Panc1 (cell line): ENCODE measurements around the gene CREBBP. TPM values are rescaled to one million over a fixed set of nuclear protein-coding genes. Genes with fewer than 3 reads are reported as not detected.
A peak's percentile ranks its signal among the peaks of the same experiment; 100 is the strongest.

Experiments
- ATAC-seq: fragments of 200-7000 bp; cut with Tn5 transposase; 2 replicates; pipeline ENCODE4 v1.9.1; 2020; ENCODE audit warnings: mild to moderate bottlenecking, moderate library complexity
- BruUV-seq: library from RNA; stranded (reverse); fragments of 400-500 nt; replicated peaks from 2 replicates; lab custom pipeline; 2021; lab: Mats Ljungman, UMichigan
- CTCF ChIA-PET: fragments of 300-600 bp; sonication (Branson Sonifier 250); formaldehyde crosslinking; loops from one replicate; lab custom pipeline; 2022; ENCODE audit warnings: antibody characterized with exemption; lab: Charles Lee
- POLR2A ChIA-PET: fragments of 300-600 bp; sonication (Branson Sonifier 250); formaldehyde crosslinking; loops from one replicate; lab custom pipeline; 2022; ENCODE audit warnings: antibody characterized with exemption; lab: Charles Lee
- DNase-seq: peaks from one replicate; pipeline ENCODE4 v3.0.0-alpha.2; 2010; ENCODE audit warnings: low read depth, low spot score
- H3K27ac ChIP-seq: 2 replicates; pipeline ENCODE4 v1.5.1; 2011; ENCODE audit warnings: mild to moderate bottlenecking, low read length, inconsistent platforms
- H3K27me3 ChIP-seq: fragments of 200-500 bp; sonication (Bioruptor generic); 2 replicates; pipeline ENCODE4 v1.6.0; 2014; ENCODE audit warnings: low read length, inconsistent platforms; ENCODE audit not compliant: control insufficient read depth, insufficient read depth
- H3K36me3 ChIP-seq: fragments of 200-500 bp; sonication (Bioruptor generic); 2 replicates; pipeline ENCODE4 v1.5.1; 2014; ENCODE audit warnings: inconsistent platforms, mild to moderate bottlenecking, low read length, moderate library complexity; ENCODE audit not compliant: control insufficient read depth, insufficient read depth
- H3K4me1 ChIP-seq: 2 replicates; pipeline ENCODE4 v1.5.1; 2011; ENCODE audit warnings: inconsistent platforms, mild to moderate bottlenecking, low read length, moderate library complexity; ENCODE audit not compliant: control insufficient read depth, insufficient read depth
- H3K4me3 ChIP-seq, 2 experiments: 2 replicates each; pipeline ENCODE4 v1.5.1; 2011 to 2012; ENCODE audit warnings: low read depth in 2 of 2, low read length in 2 of 2, mild to moderate bottlenecking in 2 of 2, inconsistent platforms in 1 of 2, moderate library complexity in 1 of 2
- H3K9me3 ChIP-seq: fragments of 200-500 bp; sonication (Bioruptor generic); 2 replicates; pipeline ENCODE4 v1.5.1; 2014; ENCODE audit warnings: low read depth, mild to moderate bottlenecking, inconsistent platforms, low read length, moderate library complexity; ENCODE audit not compliant: control insufficient read depth, insufficient read depth
- CTCF ChIP-seq: fragments of 450-650 bp; IDR thresholded peaks from 2 replicates; pipeline ENCODE4 v1.5.1; 2017; ENCODE audit warnings: mild to moderate bottlenecking
- POLR2AphosphoS5 ChIP-seq: IDR thresholded peaks from 2 replicates; pipeline ENCODE4 v1.6.1; 2012; ENCODE audit warnings: mild to moderate bottlenecking, low read depth, low read length, moderate library complexity
- REST ChIP-seq, 2 experiments: IDR thresholded peaks; 2 replicates each; pipeline ENCODE4 v1.6.1; 2011 to 2012; ENCODE audit warnings: low read depth in 2 of 2, control low read depth in 1 of 2, low read length in 1 of 2, mild to moderate bottlenecking in 1 of 2, moderate library complexity in 1 of 2; ENCODE audit not compliant: insufficient read depth in 1 of 2
- SIN3A ChIP-seq: IDR thresholded peaks from 2 replicates; pipeline ENCODE4 v1.6.1; 2012; ENCODE audit warnings: low read depth, mild to moderate bottlenecking, low read length, moderate library complexity, borderline replicate concordance; ENCODE audit not compliant: insufficient read depth
- TCF7L2 ChIP-seq: IDR thresholded peaks from 2 replicates; pipeline ENCODE4 v1.6.1; 2011; ENCODE audit warnings: mild to moderate bottlenecking, low read depth, low read length, inconsistent platforms
- in situ Hi-C: cut with HindIII; loops from 2 replicates; pipeline ENCODE4 v1.10.0; 2016; ENCODE audit warnings: low sequenced_read_pairs, low pct_unique_long_range_greater_than_20kb
- intact Hi-C: fragments of 100-400 bp; cut with micrococcal nuclease; formaldehyde crosslinking; loops from one replicate; pipeline ENCODE4 v1.10.0; 2022; ENCODE audit not compliant: unreplicated experiment
- total RNA-seq: library from RNA; stranded (reverse); gene quantifications from one replicate; pipeline ENCODE4 v1.2.1, GENCODE V29; 2021; ENCODE audit not compliant: unreplicated experiment

The CREBBP gene
- total RNA-seq, 1 experiment from 2014 or later, result 60.2 TPM

DNA sequence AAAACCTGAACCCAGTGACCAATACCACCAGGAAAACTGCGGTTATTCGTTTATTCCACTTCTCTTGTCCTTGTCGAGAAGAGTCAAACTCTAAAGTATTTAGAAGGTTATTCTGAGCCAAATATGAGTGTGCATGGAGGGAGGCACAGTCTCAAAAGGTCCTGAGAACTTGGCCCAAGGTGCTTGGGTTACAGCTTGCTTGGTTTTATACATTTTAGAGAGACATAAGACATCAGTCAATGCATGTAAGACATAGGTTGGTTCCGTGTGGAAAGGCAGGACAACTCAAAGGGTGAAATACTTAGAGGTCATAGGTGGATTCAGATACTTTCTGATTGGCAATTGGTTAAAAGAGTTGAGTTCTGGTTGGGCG, 162.5 kb downstream of the CREBBP start:
- no peak for ATAC-seq
- peak overlapping the region; percentile 89 to 96 for H3K4me3 ChIP-seq
- TSS peak; percentile 98 for BruUV-seq
- in situ Hi-C loops, result no loop called here
- no peaks in the 10 kb centered on the region; the same call in 1 of the 2 replicates for H3K36me3 ChIP-seq
- DNase-seq, result no peak
- ChIA-PET POLR2A (interaction anchor here (0.6 kb wide), 1 partner anchor 13 kb away, joined by 4 read pairs; no protein-coding TSS in a partner anchor), CTCF (no interaction called here)
- H3K4me1 ChIP-seq, result peaks cover 4% of the 10 kb centered on the region
- no peaks in the 10 kb centered on the region for H3K27me3 ChIP-seq
- no peaks in the 10 kb centered on the region for H3K9me3 ChIP-seq
- intact Hi-C loops, result no loop called here
- TF ChIP-seq TCF7L2 (no peak), SIN3A (no peak), CTCF (no peak), POLR2AphosphoS5 (no peak), REST (IDR thresholded peaks at IDR 0.05; ENCODE audit: insufficient read depth in 1 of 2, low read depth in 2 of 2, low read length in 1 of 2) (no peak)
- peak overlapping the region; percentile 93 for H3K27ac ChIP-seq

- no TSS peak for BruUV-seq
- no peaks in the 10 kb centered on the region for H3K27me3 ChIP-seq
- H3K9me3 ChIP-seq, result no peaks in the 10 kb centered on the region
- ATAC-seq (peak; percentile 96), DNase-seq (no peak)
- intact Hi-C loops (no loop called here), in situ Hi-C loops (no loop called here)
- TF ChIP-seq REST (IDR thresholded peaks at IDR 0.05; ENCODE audit: insufficient read depth in 1 of 2, low read depth in 2 of 2, low read length in 1 of 2) (no peak), SIN3A (0 out of 2 replicates have a peak, but pooled peaks have one; percentile 65), POLR2AphosphoS5 (peak; percentile 80)
- ChIA-PET CTCF (no interaction called here), POLR2A (interaction anchor here (0.6 kb wide), 2 partner anchors 13 to 29 kb away, joined by 3 to 4 read pairs; no protein-coding TSS in a partner anchor)
- peak within 1 kb of the TSS; percentile 89 to 96 for H3K4me3 ChIP-seq
- peaks cover 4% of the 10 kb centered on the region for H3K4me1 ChIP-seq
- no peaks in the 10 kb centered on the region; the same call in 1 of the 2 replicates for H3K36me3 ChIP-seq
- peak within 1 kb of the TSS; percentile 93 for H3K27ac ChIP-seq
Measured at GRCh38 chr16:3717235-3718018, 163.1 kb downstream of the CREBBP start, which contains the start of gene TRAP1. TSS of gene TRAP1 (minus strand) at chr16:3717524. CDS start at chr16:3717508, 16 bp downstream.
